AG09319 (cell line): ENCODE results near the gene PDE4D.

ENCODE experiments used
- DNase-seq: peaks from one replicate; pipeline ENCODE4 v3.0.0-alpha.2; 2010; ENCODE audit warnings: low read depth; ENCODE audit errors: extremely low read depth
- CTCF ChIP-seq: IDR thresholded peaks from 2 replicates; pipeline ENCODE4 v1.5.1; 2011; ENCODE audit warnings: low read depth, mild to moderate bottlenecking, inconsistent platforms, low read length, moderate library complexity

Gene PDE4D

GRCh38 chr5:59693492-59694309 is 199.8 kb downstream of the PDE4D start:
- no peak for DNase-seq
- TF ChIP-seq CTCF, result no peak

- no peak for DNase-seq
- no peak for TF ChIP-seq CTCF
These were observed 207.7 kb downstream of the PDE4D start for GRCh38 chr5:59685793-59686192.

- DNase-seq, result no peak
- TF ChIP-seq CTCF, result no peak
These were observed 208.4 kb downstream of the PDE4D start for GRCh38 chr5:59685191-59685530.

- DNase-seq, result no peak
- no peak for TF ChIP-seq CTCF
These were observed 208.9 kb downstream of the PDE4D start for GRCh38 chr5:59684388-59685190.

GRCh38 chr5:59683311-59683710 is 210.2 kb downstream of the PDE4D start:
- DNase-seq, result no peak
- TF ChIP-seq CTCF, result no peak

- no peak for TF ChIP-seq CTCF
- DNase-seq, result no peak
These were observed 211.0 kb downstream of the PDE4D start for GRCh38 chr5:59682542-59682941.

GRCh38 chr5:59678943-59679342 is 214.6 kb downstream of the PDE4D start:
- no peak for TF ChIP-seq CTCF
- no peak for DNase-seq
